GM12875 (cell line): ENCODE results near the gene FCGR3B.
A peak's percentile ranks its signal among the peaks of the same experiment; 100 is the strongest.
"Not testable (repeated sequence)": the region's sequence is repeated elsewhere in the genome, so short reads cannot be mapped to it uniquely, and the experiment has no call there.

Source experiments
- H3K4me3 ChIP-seq: one replicate; pipeline ENCODE4 v1.5.1; 2011; ENCODE audit warnings: low read depth, low read length, control low read depth

The FCGR3B gene

GRCh38 chr1:161618517-161618916, 12.5 kb downstream of the FCGR3B start:
- not testable (repeated sequence) for H3K4me3 ChIP-seq

DNA sequence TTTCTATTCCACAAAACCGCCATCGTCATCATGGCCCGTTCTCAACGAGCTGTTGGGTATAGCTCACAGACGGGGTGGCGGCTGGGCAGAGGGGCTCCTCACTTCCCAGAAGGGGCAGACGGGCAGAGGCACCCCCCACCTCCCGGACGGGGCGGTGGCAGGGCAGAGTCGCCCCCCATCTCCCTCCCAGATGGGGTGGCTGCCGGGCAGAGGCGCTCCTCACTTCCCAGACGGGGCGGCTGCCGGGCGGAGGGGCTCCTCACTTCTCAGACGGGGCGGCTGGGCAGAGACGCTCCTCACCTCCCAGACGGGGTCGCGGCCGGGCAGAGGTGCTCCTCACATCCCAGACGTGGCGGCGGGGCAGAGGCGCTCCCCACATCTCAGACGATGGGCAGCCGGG, 14.6 kb downstream of the FCGR3B start:
- not testable (repeated sequence) for H3K4me3 ChIP-seq

DNA sequence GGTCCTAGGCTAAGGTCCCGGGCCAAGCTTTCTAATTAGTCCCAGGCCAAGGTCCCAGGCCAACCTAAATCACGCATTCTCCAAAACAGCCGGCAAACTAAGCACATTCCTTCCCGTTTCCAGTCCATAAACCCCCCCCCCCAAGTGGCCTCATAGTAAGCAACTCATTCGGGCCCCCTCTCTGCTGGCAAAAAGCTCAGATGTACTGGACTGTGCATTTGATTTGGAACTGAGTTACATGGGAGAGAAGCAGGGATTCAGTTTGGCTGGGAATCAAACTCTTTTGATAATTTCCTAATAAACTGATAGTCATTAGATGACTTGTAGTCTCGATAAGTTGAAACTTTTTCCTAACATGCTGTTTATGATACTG, 17.8 kb downstream of the FCGR3B start:
- H3K4me3 ChIP-seq = not testable (repeated sequence)

GRCh38 chr1:161612322-161613141, 18.4 kb downstream of the FCGR3B start:
- peak overlapping the region; percentile 52 for H3K4me3 ChIP-seq

GRCh38 chr1:161611866-161612321, 19.1 kb downstream of the FCGR3B start:
- peak overlapping the region; percentile 52 for H3K4me3 ChIP-seq

DNA sequence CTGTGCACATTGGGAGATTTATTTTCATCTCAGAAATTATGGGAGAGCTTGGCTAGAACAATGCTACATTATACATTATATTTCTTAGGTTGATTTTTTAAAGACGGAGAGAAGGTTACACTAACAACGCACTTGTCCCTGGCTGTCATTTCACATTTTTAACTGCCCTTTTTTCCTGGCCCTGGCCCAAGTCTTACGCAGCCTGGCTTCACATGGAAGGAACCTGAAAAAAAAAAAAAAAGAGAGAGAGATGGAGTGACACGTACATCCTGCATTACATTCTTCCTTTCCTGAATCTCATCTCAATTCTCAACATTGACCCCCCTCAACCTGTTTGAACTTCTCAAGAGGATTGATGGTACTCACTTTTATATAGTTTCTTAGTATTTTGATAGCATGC, 20.8 kb downstream of the FCGR3B start:
- H3K4me3 ChIP-seq = not testable (repeated sequence)

- not testable (repeated sequence) for H3K4me3 ChIP-seq
Observed at GRCh38 chr1:161606541-161607336, 24.2 kb downstream of the FCGR3B start.

- peak overlapping the region; percentile 35 for H3K4me3 ChIP-seq
Observed at GRCh38 chr1:161605762-161606540, 25.0 kb downstream of the FCGR3B start.

DNA sequence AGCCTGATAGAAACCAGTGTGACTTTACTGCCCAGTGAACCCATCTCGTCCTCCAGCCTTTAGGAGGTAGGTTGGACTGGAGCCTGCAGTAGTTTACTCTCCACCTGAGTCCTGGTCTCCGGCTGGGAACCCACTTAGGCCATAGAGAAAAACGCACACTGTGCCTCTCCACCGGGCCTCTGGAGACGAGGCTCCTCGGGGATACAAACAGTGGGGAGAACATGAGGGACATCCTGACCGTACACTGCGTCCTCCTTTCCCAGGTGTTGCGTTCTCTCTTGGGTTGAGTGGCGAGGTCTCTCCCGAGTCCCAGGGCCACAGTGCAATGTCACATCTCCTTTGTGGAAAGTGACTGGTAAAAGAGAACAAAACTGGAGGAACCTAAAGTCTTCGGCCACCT, 26.0 kb downstream of the FCGR3B start:
- H3K4me3 ChIP-seq = not testable (repeated sequence)

DNA sequence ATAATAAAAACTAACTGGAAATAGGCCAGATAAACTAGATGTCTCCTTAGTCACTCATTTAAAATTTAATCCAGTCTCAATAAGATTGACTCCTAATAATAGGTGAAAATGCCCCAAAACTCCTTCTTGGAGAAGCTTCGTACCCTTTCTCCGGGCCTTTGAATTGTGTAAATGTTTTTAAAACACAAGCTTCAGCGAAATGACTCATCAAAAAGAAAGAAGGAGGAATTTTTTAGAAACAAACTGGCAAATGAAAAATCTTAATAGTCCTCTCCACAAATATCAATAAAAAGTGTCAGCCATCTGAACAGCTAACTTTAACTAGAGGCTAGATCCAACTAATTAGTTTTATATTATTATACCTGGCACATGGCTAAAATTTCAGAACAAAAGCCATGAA, 33.9 kb downstream of the FCGR3B start:
- H3K4me3 ChIP-seq = not testable (repeated sequence)

- not testable (repeated sequence) for H3K4me3 ChIP-seq
Observed at GRCh38 chr1:161595583-161595982, 35.4 kb downstream of the FCGR3B start.

GRCh38 chr1:161595173-161595572, 35.8 kb downstream of the FCGR3B start:
- not testable (repeated sequence) for H3K4me3 ChIP-seq

DNA sequence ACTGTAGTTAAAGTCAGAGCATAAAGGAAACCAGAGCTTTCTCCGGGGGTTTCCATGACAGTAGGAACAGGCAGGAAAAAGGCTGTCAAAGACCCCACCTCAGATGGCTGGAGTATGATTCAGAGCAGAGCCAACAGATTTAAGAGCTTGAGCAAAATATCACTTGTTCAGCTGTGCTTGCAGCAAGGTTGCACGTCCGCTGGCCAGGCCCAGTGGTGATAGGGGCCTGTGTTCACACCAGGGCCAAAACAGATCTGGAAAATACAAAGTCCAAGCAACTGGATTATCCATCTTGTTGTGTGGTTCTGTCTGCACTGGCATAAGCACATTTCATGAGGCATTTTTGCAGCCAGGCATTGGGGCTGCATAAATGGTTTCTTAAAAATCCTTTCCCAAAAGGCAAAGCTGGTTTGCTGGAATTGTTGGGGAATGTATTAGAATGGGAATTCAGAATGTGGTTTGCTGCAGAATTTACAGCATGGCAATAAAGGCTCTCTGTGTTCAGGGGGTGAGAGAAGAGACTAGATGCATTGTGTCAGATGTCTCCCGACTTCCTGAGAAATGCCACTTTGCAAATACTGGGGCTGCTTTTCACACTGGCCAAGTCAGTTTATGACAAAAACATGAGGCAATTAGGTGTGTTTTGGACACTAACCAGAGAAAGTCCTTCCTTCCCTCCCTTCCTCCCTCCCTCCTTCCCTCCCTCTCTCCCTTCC, 36.5 kb downstream of the FCGR3B start:
- H3K4me3 ChIP-seq = not testable (repeated sequence)

DNA sequence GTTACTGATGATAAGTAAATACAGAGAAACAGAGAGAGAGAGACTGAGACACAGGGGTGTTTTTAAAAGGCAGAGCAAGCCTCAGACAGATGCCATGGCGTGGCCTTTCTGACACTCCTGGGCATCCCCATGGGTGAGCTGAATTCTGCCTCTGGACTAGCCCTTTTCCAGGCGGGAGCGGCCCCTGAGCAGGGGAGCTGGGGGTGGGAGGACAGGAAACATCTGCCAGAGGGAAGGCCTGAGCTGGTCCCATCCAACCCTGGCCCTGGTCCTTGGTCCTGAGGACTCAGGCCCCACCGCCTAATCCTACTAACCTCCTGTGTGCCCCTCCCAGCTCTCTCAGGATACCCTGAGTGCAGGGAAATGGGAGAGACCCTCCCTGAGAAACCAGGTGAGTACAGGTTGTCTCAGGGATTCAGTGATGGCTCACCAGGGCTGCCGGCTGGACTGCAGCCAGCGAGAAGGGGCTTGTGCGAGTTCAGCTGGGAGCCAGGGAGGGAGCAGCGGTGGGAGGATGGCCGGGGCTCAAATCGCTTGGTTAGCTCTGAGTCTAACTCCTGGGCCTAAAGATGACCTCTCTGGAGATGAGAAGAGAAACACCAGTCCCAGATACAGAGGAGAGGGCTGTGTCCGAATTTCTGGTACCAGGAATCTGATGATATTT, 37.8 kb downstream of the FCGR3B start:
- H3K4me3 ChIP-seq = not testable (repeated sequence)

GRCh38 chr1:161592586-161592985, 38.4 kb downstream of the FCGR3B start:
- H3K4me3 ChIP-seq = not testable (repeated sequence)

GRCh38 chr1:161589920-161590319, 41.1 kb downstream of the FCGR3B start:
- H3K4me3 ChIP-seq = not testable (repeated sequence)

- not testable (repeated sequence) for H3K4me3 ChIP-seq
Observed at GRCh38 chr1:161589365-161589764, 41.6 kb downstream of the FCGR3B start.

DNA sequence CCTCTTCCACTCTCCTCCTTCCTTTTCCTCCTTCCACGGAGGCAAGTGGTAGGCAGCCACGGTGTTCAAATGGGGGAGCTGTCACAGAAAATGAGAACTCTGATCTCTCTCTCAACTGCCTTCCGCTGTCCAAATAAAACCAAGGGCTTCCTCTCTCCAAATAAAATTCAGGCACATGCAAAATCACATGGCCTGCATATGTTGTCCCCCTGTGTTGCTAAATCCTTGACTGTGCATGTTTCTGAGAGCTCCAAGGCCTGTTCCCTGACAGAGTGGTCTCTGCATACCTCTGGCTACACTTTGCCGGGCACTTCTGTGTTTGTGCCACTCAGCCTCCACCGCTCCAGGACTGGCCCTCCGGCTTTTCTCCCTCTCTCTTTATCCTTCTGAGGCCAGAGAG, 42.4 kb downstream of the FCGR3B start:
- H3K4me3 ChIP-seq = not testable (repeated sequence)

- H3K4me3 ChIP-seq = not testable (repeated sequence)
Observed at GRCh38 chr1:161582882-161583281, 48.1 kb downstream of the FCGR3B start.
